Smooth muscle cell (in vitro differentiated cells): ENCODE data around the gene ITSN1. TPM values are rescaled to one million over a fixed set of nuclear protein-coding genes. Genes with fewer than 3 reads are reported as not detected.

Source experiments
- DNase-seq: peaks from one replicate; lab custom pipeline; 2025; ENCODE audit not compliant: unreplicated experiment; lab: John Stamatoyannopoulos, UW
- H2AFZ ChIP-seq: fragments of 200-600 bp; sonication (generic); 2 replicates; pipeline ENCODE4 v1.6.0; 2016; ENCODE audit warnings: antibody characterized with exemption, low read depth, mild to moderate bottlenecking
- H3F3A ChIP-seq: fragments of 200-600 bp; sonication (generic); 2 replicates; pipeline ENCODE4 v1.6.0; 2017; ENCODE audit warnings: antibody characterized with exemption, low read depth
- H3K27ac ChIP-seq: fragments of 200-600 bp; sonication (generic); 2 replicates; pipeline ENCODE4 v1.5.1; 2016; ENCODE audit warnings: low read depth, mild to moderate bottlenecking
- H3K27me3 ChIP-seq: fragments of 200-600 bp; sonication (generic); 2 replicates; pipeline ENCODE4 v1.6.1; 2016; ENCODE audit warnings: low read depth, mild to moderate bottlenecking
- H3K36me3 ChIP-seq: fragments of 200-600 bp; sonication (generic); 2 replicates; pipeline ENCODE4 v1.5.1; 2016; ENCODE audit warnings: low read depth
- H3K4me1 ChIP-seq: fragments of 200-600 bp; sonication (generic); 2 replicates; pipeline ENCODE4 v1.5.1; 2016; ENCODE audit warnings: low read depth
- H3K4me2 ChIP-seq: fragments of 200-600 bp; sonication (generic); 2 replicates; pipeline ENCODE4 v1.6.0; 2016; ENCODE audit warnings: mild to moderate bottlenecking
- H3K4me3 ChIP-seq: fragments of 200-600 bp; sonication (generic); 2 replicates; pipeline ENCODE4 v1.5.1; 2016; ENCODE audit warnings: mild to moderate bottlenecking
- H3K79me2 ChIP-seq: fragments of 200-600 bp; sonication (generic); 2 replicates; pipeline ENCODE4 v1.6.0; 2016; ENCODE audit warnings: low read depth, mild to moderate bottlenecking
- H3K9ac ChIP-seq: fragments of 200-600 bp; sonication (generic); 2 replicates; pipeline ENCODE4 v1.6.0; 2016; ENCODE audit warnings: low read depth
- H3K9me3 ChIP-seq: fragments of 200-600 bp; sonication (generic); replicated peaks from 2 replicates; pipeline ENCODE4 v1.5.1; 2016; ENCODE audit warnings: low read depth
- H4K20me1 ChIP-seq: fragments of 200-600 bp; sonication (generic); 2 replicates; pipeline ENCODE4 v1.6.0; 2016; ENCODE audit warnings: low read depth
- CTCF ChIP-seq: fragments of 200-600 bp; sonication (generic); IDR thresholded peaks from 2 replicates; pipeline ENCODE4 v1.5.1; 2017; ENCODE audit warnings: borderline replicate concordance, mild to moderate bottlenecking, antibody characterized with exemption; ENCODE audit not compliant: insufficient read depth, poor library complexity, severe bottlenecking
- WGBS: methylation state at CpG from one replicate; pipeline ENCODE4 v1.1.7; 2016; ENCODE audit warnings: low lambda C conversion rate; 5-methylcytosine and 5-hydroxymethylcytosine counted together
- polyA plus RNA-seq: library from polyadenylated mRNA; unstranded; fragments of >200 nt; fragmentation: Nextera tagmentation; extraction: Ambion mirVana; gene quantifications from 2 replicates; pipeline ENCODE4 v1.2.1, GENCODE V29; 2016
- total RNA-seq: library from RNA; depleted of rRNA; stranded (reverse); fragments of >200 nt; gene quantifications from 2 replicates; pipeline ENCODE4 v1.2.3, GENCODE V29; 2014

Gene ITSN1
- total and polyA plus RNA-seq, 2 experiments from 2014 or later: 36.4 to 76.5 TPM

GRCh38 chr21:33854604-33855003 lies 212.3 kb downstream of the ITSN1 start:
- Histone ChIP-seq H3F3A (no peaks in the 10 kb centered on the region), H3K27me3 (no peaks in the 10 kb centered on the region), H4K20me1 (no peaks in the 10 kb centered on the region), H3K9ac (no peak overlapping the region), H3K4me2 (no peak overlapping the region), H3K9me3 (no peaks in the 10 kb centered on the region), H3K4me1 (peaks cover 11% of the 10 kb centered on the region), H2AFZ (no peak overlapping the region), H3K36me3 (no peaks in the 10 kb centered on the region), H3K79me2 (no peaks in the 10 kb centered on the region), H3K4me3 (no peak overlapping the region), H3K27ac (no peak overlapping the region)
- 69% methylated on average over 5 of the region's 5 CpGs for WGBS
- DNase-seq: no peak
- TF ChIP-seq CTCF: no peak

- no peak overlapping the region for H2AFZ ChIP-seq
- no peaks in the 10 kb centered on the region for H3K36me3 ChIP-seq
- no peak for DNase-seq
- H3K79me2 ChIP-seq: no peaks in the 10 kb centered on the region
- 96% methylated on average over 6 of the region's 6 CpGs for WGBS
- no peak overlapping the region for H3K9ac ChIP-seq
- no peaks in the 10 kb centered on the region for H3K27me3 ChIP-seq
- no peak for TF ChIP-seq CTCF
- no peaks in the 10 kb centered on the region for H3F3A ChIP-seq
- H3K27ac ChIP-seq: no peak overlapping the region
- no peaks in the 10 kb centered on the region for H4K20me1 ChIP-seq
- H3K4me2 ChIP-seq: no peak overlapping the region
- no peaks in the 10 kb centered on the region for H3K9me3 ChIP-seq
- no peak overlapping the region for H3K4me3 ChIP-seq
- peaks cover 11% of the 10 kb centered on the region for H3K4me1 ChIP-seq
Measured at GRCh38 chr21:33855190-33855589, 212.9 kb downstream of the ITSN1 start.

GRCh38 chr21:33856893-33857527 lies 214.7 kb downstream of the ITSN1 start:
- no peak for DNase-seq
- 93% methylated on average over 16 of the region's 17 CpGs for WGBS

More at GRCh38 chr21:33856893-33857527, 214.7 kb downstream of the ITSN1 start:
- H4K20me1 ChIP-seq: no peaks in the 10 kb centered on the region
- H3K4me2 ChIP-seq: no peak overlapping the region
- H3K9me3 ChIP-seq: no peaks in the 10 kb centered on the region
- H3K36me3 ChIP-seq: no peaks in the 10 kb centered on the region
- H3F3A ChIP-seq: no peaks in the 10 kb centered on the region
- H2AFZ ChIP-seq: no peak overlapping the region
- no peak overlapping the region for H3K4me3 ChIP-seq
- H3K27ac ChIP-seq: no peak overlapping the region
- no peaks in the 10 kb centered on the region for H3K79me2 ChIP-seq
- H3K27me3 ChIP-seq: no peaks in the 10 kb centered on the region
- TF ChIP-seq CTCF: no peak
- H3K4me1 ChIP-seq: peaks cover 11% of the 10 kb centered on the region
- no peak overlapping the region for H3K9ac ChIP-seq
